Hematopoietic multipotent progenitor cell treated with erythropoietin and hydrocortisone succinate and interleukin-3 and kit ligand, for 17 days (in vitro differentiated cells): ENCODE data around the gene PAPOLB.

Experiments
- DNase-seq: peaks from one replicate; pipeline ENCODE4 v3.0.0-alpha.2; 2015; ENCODE audit warnings: low spot score

PAPOLB gene

GRCh38 chr7:4878336-4879335 lies 16.8 kb upstream of the PAPOLB start:
- DNase-seq: no peak

DNA sequence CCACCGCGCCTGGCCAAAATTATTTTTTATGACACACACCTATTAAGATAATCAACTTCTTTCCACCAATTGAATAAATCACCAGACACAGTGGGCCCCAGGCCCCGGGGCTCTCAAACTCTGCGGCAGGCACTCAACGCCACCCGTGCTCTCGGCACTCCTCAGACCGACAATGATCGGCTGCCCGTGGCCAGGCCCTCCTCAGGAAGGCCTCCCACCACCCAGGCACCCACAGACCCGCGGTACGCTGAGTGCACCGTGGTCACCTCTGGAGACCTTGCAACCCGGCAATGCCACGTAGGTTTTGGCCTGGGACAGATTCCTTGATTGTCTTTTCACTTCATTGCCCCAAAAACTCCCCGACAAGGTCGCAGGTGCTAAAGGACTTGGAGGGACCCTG lies 14.8 kb upstream of the PAPOLB start:
- DNase-seq: no peak

DNA sequence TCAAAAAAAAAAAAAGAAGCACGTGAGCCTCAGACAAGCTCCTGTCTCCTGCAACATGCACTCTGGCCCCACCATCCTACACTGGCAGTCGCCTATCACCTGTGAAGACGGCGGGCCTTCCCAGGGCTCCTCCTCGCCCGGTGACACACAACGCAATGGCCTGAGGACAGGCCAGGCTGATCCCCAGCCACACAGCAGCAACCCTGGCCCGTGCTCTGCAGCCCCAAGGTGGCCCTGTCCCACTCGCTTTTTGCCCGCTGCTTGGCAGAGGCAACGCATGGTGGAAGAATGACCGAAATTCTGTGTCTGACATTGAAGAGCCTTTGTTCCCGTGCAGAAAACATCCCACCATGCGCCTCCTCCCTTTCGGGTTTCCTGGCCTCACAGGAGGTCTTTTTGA lies 13.6 kb upstream of the PAPOLB start:
- DNase-seq: no peak

DNA sequence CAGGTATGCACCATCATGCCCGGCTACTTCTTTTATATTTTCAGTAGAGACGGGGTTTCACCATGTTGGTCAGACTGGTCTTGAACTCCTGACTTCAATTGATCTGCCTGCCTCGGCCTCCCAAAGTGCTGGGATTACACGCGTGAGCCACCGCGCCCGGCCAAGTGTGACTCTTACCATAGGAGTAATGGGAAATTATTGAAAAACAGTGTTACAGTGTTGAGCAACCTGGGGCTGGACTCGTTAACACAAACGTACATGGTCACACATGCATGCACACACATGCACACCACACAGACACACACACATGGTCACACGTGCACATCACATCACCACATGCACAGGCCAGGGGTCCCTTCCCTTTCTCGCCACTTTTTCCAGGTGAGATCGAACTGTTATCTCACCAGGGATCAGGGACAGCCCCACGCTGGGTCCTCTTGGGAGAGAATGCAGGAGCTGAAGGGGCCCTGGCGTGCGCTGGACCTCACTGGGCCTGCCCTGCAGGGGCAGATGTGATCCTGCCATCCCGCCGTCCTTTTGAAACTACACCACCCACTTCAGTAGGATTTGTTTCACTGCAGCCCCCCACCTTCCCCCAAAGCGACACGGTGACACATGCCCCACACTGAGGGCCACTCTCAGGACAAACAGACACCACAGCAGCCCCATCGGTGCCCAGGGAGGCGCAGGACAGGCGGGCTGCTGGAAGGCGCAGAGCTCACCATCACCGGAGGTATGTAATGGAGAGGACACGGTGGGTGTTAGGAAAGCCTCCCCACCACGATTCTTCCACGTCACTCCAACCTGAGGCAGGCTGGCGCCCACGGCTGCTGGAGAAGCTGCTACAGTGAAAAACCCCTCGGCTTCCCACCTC lies 11.5 kb upstream of the PAPOLB start:
- no peak for DNase-seq

DNA sequence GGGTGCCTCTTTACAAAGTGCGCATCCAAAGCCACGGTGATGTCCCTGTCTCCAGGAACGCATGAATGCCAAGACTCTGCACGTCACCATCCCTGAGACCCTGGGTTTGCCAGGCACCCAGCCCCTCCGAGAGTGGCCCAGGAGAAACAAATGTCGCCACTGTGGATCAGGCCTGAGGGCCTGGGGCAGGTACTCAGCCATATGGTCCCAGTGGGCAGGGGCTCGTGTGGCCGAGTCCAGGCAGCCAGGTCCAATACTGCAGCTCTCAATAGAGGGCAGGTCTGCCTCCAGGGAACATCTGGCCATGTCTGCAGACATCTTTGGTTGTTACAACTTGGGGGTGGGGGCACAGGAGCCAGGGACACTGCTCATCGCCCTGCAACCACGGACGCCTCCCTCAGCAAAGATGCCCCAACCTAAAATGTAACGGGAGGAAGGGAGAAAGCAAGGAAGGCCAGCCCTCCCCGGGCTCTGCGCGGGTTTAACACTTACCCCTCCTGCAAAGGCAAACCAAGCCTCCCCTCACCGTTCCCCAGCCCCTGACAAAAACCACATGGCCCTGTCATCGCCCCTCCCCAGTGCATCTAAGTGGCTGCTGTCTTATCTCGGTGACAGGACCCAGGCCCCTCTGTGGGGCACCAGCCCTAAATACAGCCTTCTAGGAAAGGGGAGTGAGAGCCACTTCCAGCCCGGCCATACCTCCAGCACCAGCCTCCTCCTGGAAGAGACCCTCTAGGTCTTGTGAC lies 10.3 kb upstream of the PAPOLB start:
- no peak for DNase-seq

GRCh38 chr7:4871056-4871680 lies 9.3 kb upstream of the PAPOLB start:
- no peak for DNase-seq

- no peak for DNase-seq
These were observed 6.7 kb upstream of the PAPOLB start for GRCh38 chr7:4868493-4868892.

DNA sequence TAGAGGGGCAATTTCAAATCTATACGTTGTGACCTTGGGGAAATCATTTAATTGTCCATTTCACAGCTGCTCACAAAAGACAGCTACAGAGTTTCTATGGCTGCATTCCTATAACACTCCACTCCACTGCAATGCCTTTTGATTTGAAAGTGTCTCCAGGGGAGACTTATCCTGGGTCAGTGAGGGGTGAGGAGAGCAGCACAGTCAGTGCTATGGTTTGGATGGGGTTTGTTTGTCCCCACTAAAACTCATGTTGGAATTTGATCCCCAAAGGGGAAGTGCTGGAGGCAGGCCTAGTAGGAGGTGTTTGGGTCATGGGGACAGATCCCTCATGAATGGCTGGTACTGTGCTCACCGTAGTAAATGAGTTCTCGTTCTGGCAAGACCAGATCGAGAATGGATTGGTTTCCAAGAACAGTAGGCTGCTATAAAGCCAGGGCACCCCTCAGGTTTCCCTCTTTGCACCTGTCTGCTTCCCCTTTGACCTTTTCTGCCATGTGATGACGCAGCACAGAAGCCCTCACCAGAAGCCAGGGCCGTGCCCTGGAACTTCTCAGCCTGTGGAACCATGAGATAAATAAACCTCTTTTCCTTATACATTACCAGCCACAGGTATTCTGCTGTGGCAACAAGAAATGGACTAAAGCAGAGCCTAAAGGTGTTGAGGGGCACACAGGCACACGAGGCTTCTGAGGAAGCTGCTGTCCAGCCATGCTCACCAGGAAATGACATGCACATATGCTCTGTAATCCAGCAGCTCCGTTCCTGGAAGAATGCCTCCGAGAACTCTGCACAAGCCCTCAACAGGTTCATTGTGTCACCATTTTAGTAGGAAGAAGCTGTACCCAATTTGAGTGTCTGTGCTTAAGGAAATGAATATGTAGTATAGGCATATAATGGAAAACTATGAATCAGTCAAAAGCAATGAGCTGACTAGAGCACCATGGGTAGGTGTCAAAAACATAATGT lies 5.0 kb upstream of the PAPOLB start:
- no peak for DNase-seq

- no peak for DNase-seq
These were observed 326 bp upstream of the PAPOLB start for GRCh38 chr7:4862156-4862555.

DNA sequence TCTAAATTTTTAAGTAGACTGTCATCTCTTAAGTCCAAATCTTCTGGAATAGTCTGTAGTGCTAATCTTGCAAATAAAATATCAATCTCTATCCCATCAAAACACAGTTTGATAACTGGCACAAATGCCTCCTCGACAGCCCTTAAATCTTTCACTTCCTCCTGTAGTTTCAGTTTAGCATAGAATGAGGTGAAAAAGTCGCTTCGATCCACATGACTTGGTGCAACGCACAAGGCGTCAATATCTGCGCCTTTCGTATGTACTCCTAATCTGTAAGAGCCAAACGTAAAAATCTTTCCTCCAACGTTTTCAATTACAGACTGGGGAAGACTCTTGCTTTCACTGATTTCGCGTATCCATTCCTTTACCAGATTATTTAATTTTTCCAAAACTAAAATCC lies 603 bp downstream of the PAPOLB start:
- DNase-seq: no peak

DNA sequence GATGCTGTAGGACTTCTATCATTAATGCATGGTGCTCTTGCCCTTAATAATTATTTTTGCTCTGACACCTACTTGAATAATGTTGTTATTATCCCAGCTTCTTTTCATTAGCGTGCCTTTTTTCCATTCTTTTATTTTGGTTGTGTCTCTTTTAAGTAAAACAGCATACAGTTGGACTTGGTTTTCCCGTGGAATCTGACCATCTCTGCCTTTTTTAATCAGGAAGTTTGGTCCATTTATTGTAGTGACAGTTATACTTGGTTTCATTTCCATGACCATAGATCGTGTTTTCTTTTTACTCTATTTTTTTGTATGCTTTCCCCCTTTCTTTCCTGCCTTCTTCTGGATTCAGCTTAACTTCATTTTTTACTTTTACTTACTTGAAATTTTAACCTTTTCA lies 4.6 kb downstream of the PAPOLB start:
- DNase-seq: no peak

- DNase-seq: no peak
These were observed 5.3 kb downstream of the PAPOLB start for GRCh38 chr7:4856336-4857057.

- no peak for DNase-seq
These were observed 6.9 kb downstream of the PAPOLB start for GRCh38 chr7:4854916-4855315.

DNA sequence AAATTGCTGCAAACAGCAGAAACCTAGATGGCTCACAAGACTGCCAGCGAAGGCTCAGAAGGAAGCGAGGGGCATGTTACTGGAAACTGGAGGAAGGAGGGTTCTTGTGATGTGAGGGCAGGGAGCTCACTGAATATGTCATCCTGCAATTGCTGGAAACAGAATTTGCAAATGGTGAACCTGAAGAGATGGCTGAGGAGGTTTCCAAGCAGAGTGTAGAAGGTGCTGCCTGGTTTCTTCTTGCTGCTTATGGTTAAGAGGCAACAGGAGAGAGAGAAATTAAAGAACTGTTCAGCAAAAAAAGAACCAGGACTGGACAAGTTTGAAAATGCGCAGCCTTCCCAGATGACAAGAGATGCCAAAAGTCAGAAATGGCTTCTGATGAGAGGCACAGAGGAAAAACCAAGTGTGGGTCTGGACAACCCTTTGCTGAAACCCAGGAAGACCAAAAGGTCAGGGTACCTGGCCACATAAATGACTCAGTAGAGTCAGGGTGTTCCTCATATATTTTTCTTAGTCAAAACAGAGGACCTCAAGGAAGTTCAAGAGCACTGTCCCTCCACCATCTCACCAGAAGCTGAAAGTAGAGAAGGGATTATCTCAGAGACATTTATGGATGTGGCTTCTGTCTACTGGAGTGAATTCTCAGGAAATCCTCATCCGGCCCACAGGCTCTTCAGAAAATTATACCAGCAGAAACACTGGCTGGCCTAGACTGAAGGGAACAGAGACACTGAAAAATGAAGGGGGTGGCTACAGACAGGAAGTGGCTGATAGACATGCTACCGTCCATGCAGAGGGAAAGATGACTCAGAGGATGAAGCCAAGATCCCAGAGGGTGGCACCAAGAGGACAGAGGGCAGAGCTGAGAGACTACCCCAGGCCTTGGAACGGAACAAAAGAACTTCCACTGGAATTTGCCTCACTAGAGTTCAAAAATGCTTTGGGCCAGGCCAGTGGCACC lies 10.1 kb downstream of the PAPOLB start:
- no peak for DNase-seq

GRCh38 chr7:4850262-4850795 lies 11.5 kb downstream of the PAPOLB start:
- DNase-seq: no peak

- DNase-seq: no peak
These were observed 12.4 kb downstream of the PAPOLB start for GRCh38 chr7:4849390-4849789.

- DNase-seq: no peak
These were observed 16.1 kb downstream of the PAPOLB start for GRCh38 chr7:4845740-4846142.

DNA sequence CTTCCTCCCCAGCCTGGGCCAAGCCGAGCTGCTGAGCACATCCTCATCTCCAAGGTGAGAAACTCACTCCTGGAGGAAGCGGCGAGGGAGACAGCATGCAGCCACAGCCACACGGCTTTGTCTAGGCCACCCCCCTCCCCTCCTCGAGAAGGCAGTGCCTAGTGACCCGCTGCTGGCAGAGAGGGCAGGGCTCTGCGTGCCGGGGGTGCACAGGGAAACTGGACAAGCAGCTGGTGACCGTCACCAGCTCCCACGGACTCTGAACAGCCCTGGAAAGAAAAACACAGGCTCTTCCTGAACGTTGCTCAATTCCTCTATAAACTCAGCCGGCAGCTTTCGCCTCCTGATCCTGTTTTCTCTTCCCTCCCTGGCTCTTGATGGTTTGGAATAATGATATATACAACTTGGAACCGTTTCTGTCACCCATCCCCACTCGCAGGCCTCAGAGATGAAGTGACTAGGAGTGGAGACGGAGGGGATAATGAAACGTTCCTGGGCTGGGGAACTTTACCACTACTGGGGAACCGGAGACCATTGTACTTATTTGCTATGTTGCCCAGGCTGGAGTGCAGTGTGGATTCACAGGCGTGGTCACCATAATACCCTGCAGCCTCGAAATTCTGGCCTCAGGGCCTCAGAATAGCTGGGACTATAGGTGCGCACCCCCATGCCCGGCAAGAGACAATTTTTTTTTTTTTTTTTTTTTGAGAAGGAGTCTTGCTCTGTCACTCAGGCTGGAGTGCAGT lies 19.3 kb downstream of the PAPOLB start:
- DNase-seq: no peak
